HEK293 (cell line): ENCODE data around the gene TXNDC15.

Experiments
- KLF8 ChIP-seq: fragments of 450-650 bp; formaldehyde crosslinking; IDR thresholded peaks from 2 replicates; pipeline ENCODE4 v1.5.1; 2016; ENCODE audit warnings: missing biosample characterization, missing genetic modification characterization
- SCRT1 ChIP-seq: fragments of 450-650 bp; formaldehyde crosslinking; IDR thresholded peaks from 2 replicates; pipeline ENCODE4 v1.5.1; 2016; ENCODE audit warnings: missing biosample characterization, missing genetic modification characterization, borderline replicate concordance
- SCRT2 ChIP-seq: fragments of 450-650 bp; formaldehyde crosslinking; IDR thresholded peaks from 2 replicates; pipeline ENCODE4 v1.5.1; 2016; ENCODE audit warnings: missing biosample characterization, missing genetic modification characterization
- SP2 ChIP-seq: fragments of 450-650 bp; formaldehyde crosslinking; IDR thresholded peaks from 2 replicates; pipeline ENCODE4 v1.5.1; 2016; ENCODE audit warnings: missing biosample characterization, missing genetic modification characterization
- ZBTB8A ChIP-seq: fragments of 450-650 bp; formaldehyde crosslinking; IDR thresholded peaks from 2 replicates; pipeline ENCODE4 v1.5.1; 2016; ENCODE audit warnings: missing biosample characterization, missing genetic modification characterization
- ZNF2 ChIP-seq: fragments of 450-650 bp; formaldehyde crosslinking; IDR thresholded peaks from 2 replicates; pipeline ENCODE4 v1.5.1; 2016; ENCODE audit warnings: missing biosample characterization, missing genetic modification characterization
- ZNF274 ChIP-seq, 2 experiments: fragments of 200-500 bp in 1 of 2; fragments of 450-650 bp in 1 of 2; sonication (Bioruptor generic) in 1 of 2; formaldehyde crosslinking in 1 of 2; IDR thresholded peaks; 2 replicates each; pipeline versions ENCODE4 v1.5.1 to v1.6.1; 2014 to 2016; ENCODE audit warnings: borderline replicate concordance in 1 of 2, inconsistent platforms in 1 of 2, low read length in 1 of 2, missing biosample characterization in 1 of 2, missing genetic modification characterization in 1 of 2
- ZNF391 ChIP-seq: fragments of 450-650 bp; formaldehyde crosslinking; IDR thresholded peaks from 2 replicates; pipeline ENCODE4 v1.5.1; 2016; ENCODE audit warnings: low read depth, missing biosample characterization, missing genetic modification characterization, borderline replicate concordance
- ZNF416 ChIP-seq: fragments of 450-650 bp; formaldehyde crosslinking; IDR thresholded peaks from 2 replicates; pipeline ENCODE4 v1.5.1; 2016; ENCODE audit warnings: missing biosample characterization, missing genetic modification characterization
- ZNF423 ChIP-seq: fragments of 450-650 bp; formaldehyde crosslinking; IDR thresholded peaks from 2 replicates; pipeline ENCODE4 v1.5.1; 2016; ENCODE audit warnings: missing biosample characterization, missing genetic modification characterization
- ZNF558 ChIP-seq: fragments of 450-650 bp; formaldehyde crosslinking; IDR thresholded peaks from 2 replicates; pipeline ENCODE4 v1.5.1; 2016; ENCODE audit warnings: missing biosample characterization, missing genetic modification characterization
- ZNF610 ChIP-seq: fragments of 450-650 bp; formaldehyde crosslinking; IDR thresholded peaks from 2 replicates; pipeline ENCODE4 v1.5.1; 2016; ENCODE audit warnings: missing biosample characterization, missing genetic modification characterization, borderline replicate concordance
- ZNF624 ChIP-seq: fragments of 450-650 bp; formaldehyde crosslinking; IDR thresholded peaks from 2 replicates; pipeline ENCODE4 v1.5.1; 2017; ENCODE audit warnings: missing biosample characterization, missing genetic modification characterization
- ZNF707 ChIP-seq: fragments of 450-650 bp; formaldehyde crosslinking; IDR thresholded peaks from 2 replicates; pipeline ENCODE4 v1.5.1; 2016; ENCODE audit warnings: missing biosample characterization, missing genetic modification characterization
- ZSCAN30 ChIP-seq: fragments of 450-650 bp; IDR thresholded peaks from 2 replicates; pipeline ENCODE4 v1.5.1; 2018; ENCODE audit warnings: missing biosample characterization, mild to moderate bottlenecking, missing genetic modification characterization, moderate library complexity
- TF ChIP-seq, protein P1 (sequence below): IDR thresholded peaks from 2 replicates; pipeline ENCODE4 v1.6.1; 2011; ENCODE audit warnings: mild to moderate bottlenecking, low read depth, low read length, borderline replicate concordance
- TF ChIP-seq, protein P2 (sequence below): sonication (generic); formaldehyde crosslinking; IDR thresholded peaks from 2 replicates; pipeline ENCODE4 v1.8.1; 2022; ENCODE audit warnings: mild to moderate bottlenecking, moderate library complexity, missing genetic modification reagents
- TF ChIP-seq, protein P3 (sequence below): fragments of 450-650 bp; formaldehyde crosslinking; IDR thresholded peaks from 2 replicates; pipeline ENCODE4 v1.5.1; 2016; ENCODE audit warnings: missing biosample characterization, missing genetic modification characterization
- TF ChIP-seq, protein P4 (sequence below): fragments of 450-650 bp; formaldehyde crosslinking; IDR thresholded peaks from 2 replicates; pipeline ENCODE4 v1.5.1; 2017; ENCODE audit warnings: missing biosample characterization, missing genetic modification characterization
- TF ChIP-seq, protein P5 (sequence below): fragments of 450-650 bp; formaldehyde crosslinking; IDR thresholded peaks from 2 replicates; pipeline ENCODE4; 2016; ENCODE audit warnings: missing biosample characterization, missing genetic modification characterization
- TF ChIP-seq, protein P6 (sequence below): fragments of 450-650 bp; formaldehyde crosslinking; conservative IDR thresholded peaks from 2 replicates; pipeline ENCODE4 v1.5.1; 2016; ENCODE audit warnings: low read depth, missing biosample characterization, missing genetic modification characterization
- TF ChIP-seq, protein P7 (sequence below): fragments of 450-650 bp; formaldehyde crosslinking; IDR thresholded peaks from 2 replicates; pipeline ENCODE4 v1.5.1; 2017; ENCODE audit warnings: missing biosample characterization, missing genetic modification characterization
- TF ChIP-seq, protein P8 (sequence below): fragments of 450-650 bp; formaldehyde crosslinking; IDR thresholded peaks from 2 replicates; pipeline ENCODE4 v1.5.1; 2016; ENCODE audit warnings: missing biosample characterization, missing genetic modification characterization
- TF ChIP-seq, protein P9 (sequence below): fragments of 450-650 bp; formaldehyde crosslinking; IDR thresholded peaks from 2 replicates; pipeline ENCODE4 v1.5.1; 2017; ENCODE audit warnings: missing biosample characterization, missing genetic modification characterization

Gene TXNDC15

DNA sequence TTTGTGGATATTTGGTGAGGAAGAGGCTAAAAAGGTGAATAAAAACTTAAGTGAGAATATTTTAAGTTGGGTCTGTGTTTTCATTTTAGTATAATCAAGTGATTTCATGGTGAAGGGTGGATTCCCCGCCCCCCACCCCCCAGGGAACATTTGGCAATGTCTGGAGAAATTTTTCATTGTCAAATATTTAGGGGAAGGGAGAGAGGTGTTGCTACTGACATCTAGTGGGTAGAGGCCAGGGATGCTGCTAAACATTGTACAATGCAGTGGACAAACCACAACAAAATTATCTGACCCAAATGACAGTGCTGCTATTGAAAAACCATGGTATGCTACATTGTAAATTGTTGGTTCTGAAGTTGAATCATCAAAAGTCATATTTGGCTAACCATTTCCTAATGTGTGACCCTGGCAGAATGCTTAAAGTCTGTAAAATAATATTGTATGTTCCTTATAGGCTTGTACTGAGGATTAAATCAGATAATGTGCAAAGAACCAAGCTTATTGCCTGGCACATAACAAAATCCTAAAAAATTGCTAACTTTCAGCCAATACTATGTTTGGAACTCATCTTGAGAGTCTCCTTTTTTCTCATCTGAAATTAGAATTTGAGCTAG is 22.8 kb upstream of the TXNDC15 start (continued):
- TF ChIP-seq, protein P1, sequence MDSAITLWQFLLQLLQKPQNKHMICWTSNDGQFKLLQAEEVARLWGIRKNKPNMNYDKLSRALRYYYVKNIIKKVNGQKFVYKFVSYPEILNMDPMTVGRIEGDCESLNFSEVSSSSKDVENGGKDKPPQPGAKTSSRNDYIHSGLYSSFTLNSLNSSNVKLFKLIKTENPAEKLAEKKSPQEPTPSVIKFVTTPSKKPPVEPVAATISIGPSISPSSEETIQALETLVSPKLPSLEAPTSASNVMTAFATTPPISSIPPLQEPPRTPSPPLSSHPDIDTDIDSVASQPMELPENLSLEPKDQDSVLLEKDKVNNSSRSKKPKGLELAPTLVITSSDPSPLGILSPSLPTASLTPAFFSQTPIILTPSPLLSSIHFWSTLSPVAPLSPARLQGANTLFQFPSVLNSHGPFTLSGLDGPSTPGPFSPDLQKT: no peak
- no peak for TF ChIP-seq SCRT1 (tag by site-specific recombination)
- TF ChIP-seq, protein P2, sequence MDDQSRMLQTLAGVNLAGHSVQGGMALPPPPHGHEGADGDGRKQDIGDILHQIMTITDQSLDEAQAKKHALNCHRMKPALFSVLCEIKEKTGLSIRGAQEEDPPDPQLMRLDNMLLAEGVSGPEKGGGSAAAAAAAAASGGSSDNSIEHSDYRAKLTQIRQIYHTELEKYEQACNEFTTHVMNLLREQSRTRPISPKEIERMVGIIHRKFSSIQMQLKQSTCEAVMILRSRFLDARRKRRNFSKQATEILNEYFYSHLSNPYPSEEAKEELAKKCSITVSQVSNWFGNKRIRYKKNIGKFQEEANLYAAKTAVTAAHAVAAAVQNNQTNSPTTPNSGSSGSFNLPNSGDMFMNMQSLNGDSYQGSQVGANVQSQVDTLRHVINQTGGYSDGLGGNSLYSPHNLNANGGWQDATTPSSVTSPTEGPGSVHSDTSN: no peak
- no peak for TF ChIP-seq ZNF624 (tag by site-specific recombination)
- no peak for TF ChIP-seq ZBTB8A (tag by site-specific recombination)
- TF ChIP-seq, protein P3, sequence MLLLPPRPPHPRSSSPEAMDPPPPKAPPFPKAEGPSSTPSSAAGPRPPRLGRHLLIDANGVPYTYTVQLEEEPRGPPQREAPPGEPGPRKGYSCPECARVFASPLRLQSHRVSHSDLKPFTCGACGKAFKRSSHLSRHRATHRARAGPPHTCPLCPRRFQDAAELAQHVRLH (tag by site-specific recombination): no peak
- TF ChIP-seq, protein P4, sequence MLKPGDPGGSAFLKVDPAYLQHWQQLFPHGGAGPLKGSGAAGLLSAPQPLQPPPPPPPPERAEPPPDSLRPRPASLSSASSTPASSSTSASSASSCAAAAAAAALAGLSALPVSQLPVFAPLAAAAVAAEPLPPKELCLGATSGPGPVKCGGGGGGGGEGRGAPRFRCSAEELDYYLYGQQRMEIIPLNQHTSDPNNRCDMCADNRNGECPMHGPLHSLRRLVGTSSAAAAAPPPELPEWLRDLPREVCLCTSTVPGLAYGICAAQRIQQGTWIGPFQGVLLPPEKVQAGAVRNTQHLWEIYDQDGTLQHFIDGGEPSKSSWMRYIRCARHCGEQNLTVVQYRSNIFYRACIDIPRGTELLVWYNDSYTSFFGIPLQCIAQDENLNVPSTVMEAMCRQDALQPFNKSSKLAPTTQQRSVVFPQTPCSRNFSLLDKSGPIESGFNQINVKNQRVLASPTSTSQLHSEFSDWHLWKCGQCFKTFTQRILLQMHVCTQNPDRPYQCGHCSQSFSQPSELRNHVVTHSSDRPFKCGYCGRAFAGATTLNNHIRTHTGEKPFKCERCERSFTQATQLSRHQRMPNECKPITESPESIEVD (tag by site-specific recombination): peak; percentile 40; the same call in 1 of the 2 replicates
- TF ChIP-seq, protein P5, sequence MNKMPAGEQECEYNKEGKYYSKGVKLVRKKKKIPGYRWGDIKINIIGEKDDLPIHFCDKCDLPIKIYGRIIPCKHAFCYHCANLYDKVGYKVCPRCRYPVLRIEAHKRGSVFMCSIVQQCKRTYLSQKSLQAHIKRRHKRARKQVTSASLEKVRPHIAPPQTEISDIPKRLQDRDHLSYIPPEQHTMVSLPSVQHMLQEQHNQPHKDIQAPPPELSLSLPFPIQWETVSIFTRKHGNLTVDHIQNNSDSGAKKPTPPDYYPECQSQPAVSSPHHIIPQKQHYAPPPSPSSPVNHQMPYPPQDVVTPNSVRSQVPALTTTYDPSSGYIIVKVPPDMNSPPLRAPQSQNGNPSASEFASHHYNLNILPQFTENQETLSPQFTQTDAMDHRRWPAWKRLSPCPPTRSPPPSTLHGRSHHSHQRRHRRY (tag by site-specific recombination): no peak
- TF ChIP-seq SP2 (tag by site-specific recombination): no peak
- TF ChIP-seq, protein P6, sequence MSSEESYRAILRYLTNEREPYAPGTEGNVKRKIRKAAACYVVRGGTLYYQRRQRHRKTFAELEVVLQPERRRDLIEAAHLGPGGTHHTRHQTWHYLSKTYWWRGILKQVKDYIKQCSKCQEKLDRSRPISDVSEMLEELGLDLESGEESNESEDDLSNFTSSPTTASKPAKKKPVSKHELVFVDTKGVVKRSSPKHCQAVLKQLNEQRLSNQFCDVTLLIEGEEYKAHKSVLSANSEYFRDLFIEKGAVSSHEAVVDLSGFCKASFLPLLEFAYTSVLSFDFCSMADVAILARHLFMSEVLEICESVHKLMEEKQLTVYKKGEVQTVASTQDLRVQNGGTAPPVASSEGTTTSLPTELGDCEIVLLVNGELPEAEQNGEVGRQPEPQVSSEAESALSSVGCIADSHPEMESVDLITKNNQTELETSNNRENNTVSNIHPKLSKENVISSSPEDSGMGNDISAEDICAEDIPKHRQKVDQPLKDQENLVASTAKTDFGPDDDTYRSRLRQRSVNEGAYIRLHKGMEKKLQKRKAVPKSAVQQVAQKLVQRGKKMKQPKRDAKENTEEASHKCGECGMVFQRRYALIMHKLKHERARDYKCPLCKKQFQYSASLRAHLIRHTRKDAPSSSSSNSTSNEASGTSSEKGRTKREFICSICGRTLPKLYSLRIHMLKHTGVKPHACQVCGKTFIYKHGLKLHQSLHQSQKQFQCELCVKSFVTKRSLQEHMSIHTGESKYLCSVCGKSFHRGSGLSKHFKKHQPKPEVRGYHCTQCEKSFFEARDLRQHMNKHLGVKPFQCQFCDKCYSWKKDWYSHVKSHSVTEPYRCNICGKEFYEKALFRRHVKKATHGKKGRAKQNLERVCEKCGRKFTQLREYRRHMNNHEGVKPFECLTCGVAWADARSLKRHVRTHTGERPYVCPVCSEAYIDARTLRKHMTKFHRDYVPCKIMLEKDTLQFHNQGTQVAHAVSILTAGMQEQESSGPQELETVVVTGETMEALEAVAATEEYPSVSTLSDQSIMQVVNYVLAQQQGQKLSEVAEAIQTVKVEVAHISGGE (tag by site-specific recombination): no peak
- TF ChIP-seq ZNF610: no peak
- no peak for TF ChIP-seq KLF8 (tag by site-specific recombination)
- no peak for TF ChIP-seq ZNF274 (IDR thresholded peaks at IDR 0.05; ENCODE audit: low read length)
- TF ChIP-seq ZNF274 (tag by site-specific recombination; IDR thresholded peaks at IDR 0.05; ENCODE audit: borderline replicate concordance): no peak
- TF ChIP-seq, protein P7, sequence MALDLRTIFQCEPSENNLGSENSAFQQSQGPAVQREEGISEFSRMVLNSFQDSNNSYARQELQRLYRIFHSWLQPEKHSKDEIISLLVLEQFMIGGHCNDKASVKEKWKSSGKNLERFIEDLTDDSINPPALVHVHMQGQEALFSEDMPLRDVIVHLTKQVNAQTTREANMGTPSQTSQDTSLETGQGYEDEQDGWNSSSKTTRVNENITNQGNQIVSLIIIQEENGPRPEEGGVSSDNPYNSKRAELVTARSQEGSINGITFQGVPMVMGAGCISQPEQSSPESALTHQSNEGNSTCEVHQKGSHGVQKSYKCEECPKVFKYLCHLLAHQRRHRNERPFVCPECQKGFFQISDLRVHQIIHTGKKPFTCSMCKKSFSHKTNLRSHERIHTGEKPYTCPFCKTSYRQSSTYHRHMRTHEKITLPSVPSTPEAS (tag by site-specific recombination): no peak
- TF ChIP-seq, protein P8, sequence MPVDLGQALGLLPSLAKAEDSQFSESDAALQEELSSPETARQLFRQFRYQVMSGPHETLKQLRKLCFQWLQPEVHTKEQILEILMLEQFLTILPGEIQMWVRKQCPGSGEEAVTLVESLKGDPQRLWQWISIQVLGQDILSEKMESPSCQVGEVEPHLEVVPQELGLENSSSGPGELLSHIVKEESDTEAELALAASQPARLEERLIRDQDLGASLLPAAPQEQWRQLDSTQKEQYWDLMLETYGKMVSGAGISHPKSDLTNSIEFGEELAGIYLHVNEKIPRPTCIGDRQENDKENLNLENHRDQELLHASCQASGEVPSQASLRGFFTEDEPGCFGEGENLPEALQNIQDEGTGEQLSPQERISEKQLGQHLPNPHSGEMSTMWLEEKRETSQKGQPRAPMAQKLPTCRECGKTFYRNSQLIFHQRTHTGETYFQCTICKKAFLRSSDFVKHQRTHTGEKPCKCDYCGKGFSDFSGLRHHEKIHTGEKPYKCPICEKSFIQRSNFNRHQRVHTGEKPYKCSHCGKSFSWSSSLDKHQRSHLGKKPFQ (tag by site-specific recombination): no peak
- no peak for TF ChIP-seq ZNF707
- TF ChIP-seq ZNF558 (tag by site-specific recombination): no peak
- no peak for TF ChIP-seq SCRT2 (tag by site-specific recombination)
- no peak for TF ChIP-seq ZNF423 (tag by site-specific recombination)
- no peak for TF ChIP-seq ZSCAN30
- TF ChIP-seq ZNF2 (tag by site-specific recombination): no peak
- TF ChIP-seq ZNF391: no peak
- TF ChIP-seq ZNF416 (tag by site-specific recombination): no peak
- TF ChIP-seq, protein P9, sequence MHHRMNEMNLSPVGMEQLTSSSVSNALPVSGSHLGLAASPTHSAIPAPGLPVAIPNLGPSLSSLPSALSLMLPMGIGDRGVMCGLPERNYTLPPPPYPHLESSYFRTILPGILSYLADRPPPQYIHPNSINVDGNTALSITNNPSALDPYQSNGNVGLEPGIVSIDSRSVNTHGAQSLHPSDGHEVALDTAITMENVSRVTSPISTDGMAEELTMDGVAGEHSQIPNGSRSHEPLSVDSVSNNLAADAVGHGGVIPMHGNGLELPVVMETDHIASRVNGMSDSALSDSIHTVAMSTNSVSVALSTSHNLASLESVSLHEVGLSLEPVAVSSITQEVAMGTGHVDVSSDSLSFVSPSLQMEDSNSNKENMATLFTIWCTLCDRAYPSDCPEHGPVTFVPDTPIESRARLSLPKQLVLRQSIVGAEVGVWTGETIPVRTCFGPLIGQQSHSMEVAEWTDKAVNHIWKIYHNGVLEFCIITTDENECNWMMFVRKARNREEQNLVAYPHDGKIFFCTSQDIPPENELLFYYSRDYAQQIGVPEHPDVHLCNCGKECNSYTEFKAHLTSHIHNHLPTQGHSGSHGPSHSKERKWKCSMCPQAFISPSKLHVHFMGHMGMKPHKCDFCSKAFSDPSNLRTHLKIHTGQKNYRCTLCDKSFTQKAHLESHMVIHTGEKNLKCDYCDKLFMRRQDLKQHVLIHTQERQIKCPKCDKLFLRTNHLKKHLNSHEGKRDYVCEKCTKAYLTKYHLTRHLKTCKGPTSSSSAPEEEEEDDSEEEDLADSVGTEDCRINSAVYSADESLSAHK (tag by site-specific recombination): no peak
